HCT116 (cell line): ENCODE measurements around the gene ZNF230. TPM values are rescaled to one million over a fixed set of nuclear protein-coding genes. Genes with fewer than 3 reads are reported as not detected.

Experiments
- ATAC-seq: fragments of 200-7000 bp; cut with Tn5 transposase; 2 replicates; pipeline ENCODE4 v1.9.1; 2020; ENCODE audit warnings: mild to moderate bottlenecking, moderate library complexity
- BruUV-seq: library from RNA; stranded (reverse); fragments of 400-500 nt; replicated peaks from 2 replicates; lab custom pipeline; 2021; lab: Mats Ljungman, UMichigan
- CTCF ChIA-PET: fragments of 300-600 bp; sonication (Branson Sonifier 250); formaldehyde crosslinking; loops from one replicate; lab custom pipeline; 2021; ENCODE audit warnings: antibody characterized with exemption; lab: Charles Lee
- POLR2A ChIA-PET: fragments of 300-600, 350-600 bp; sonication (Branson Sonifier 250); formaldehyde crosslinking; loops from one replicate; lab custom pipeline; 2021; ENCODE audit warnings: antibody characterized with exemption; lab: Charles Lee
- RAD21 ChIA-PET, 2 experiments: fragments of 300-600 bp; sonication (Branson Sonifier 250); formaldehyde crosslinking; loops; one replicate each; lab custom pipeline; 2023; ENCODE audit warnings: low total read pairs in 2 of 2; ENCODE audit not compliant: uncharacterized antibody in 2 of 2, unreplicated experiment in 2 of 2, low non-redundant PET in 1 of 2; lab: Charles Lee
- DNase-seq: peaks from one replicate; pipeline ENCODE4 v3.0.0-alpha.2; 2010; ENCODE audit warnings: low read depth, low spot score
- H2AFZ ChIP-seq: fragments of 200-600 bp; shearing (Covaris generic), sonication (generic); 2 replicates; pipeline ENCODE4 v1.6.1; 2017; ENCODE audit warnings: low read depth, mixed run types, mixed read lengths, antibody characterized with exemption, low read length; ENCODE audit not compliant: poor library complexity, severe bottlenecking
- H3K27ac ChIP-seq: 2 replicates; pipeline ENCODE4 v1.5.1; 2012; ENCODE audit warnings: low read depth, low read length
- H3K27me3 ChIP-seq: fragments of 200-600 bp; sonication (generic); 2 replicates; pipeline ENCODE4 v1.6.1; 2016; ENCODE audit warnings: mixed run types, low read length, mixed read lengths; ENCODE audit not compliant: insufficient read depth
- H3K36me3 ChIP-seq, 2 experiments: fragments of 200-500 bp in 1 of 2; fragments of 200-600 bp in 1 of 2; sonication (Bioruptor generic) in 1 of 2; sonication (generic) in 1 of 2; 2 replicates each; pipeline versions ENCODE4 v1.5.1 to v1.6.1; 2014 to 2016; ENCODE audit warnings: low read length in 2 of 2, inconsistent platforms in 1 of 2, mixed read lengths in 1 of 2, mixed run types in 1 of 2; ENCODE audit not compliant: insufficient read depth in 2 of 2, control insufficient read depth in 1 of 2
- H3K4me1 ChIP-seq, 2 experiments: fragments of 200-600 bp in 1 of 2; sonication (generic) in 1 of 2; 2 replicates each; pipeline versions ENCODE4 v1.5.1 to v1.6.1; 2012 to 2017; ENCODE audit warnings: low read length in 2 of 2, inconsistent platforms in 1 of 2, mild to moderate bottlenecking in 1 of 2, mixed read lengths in 1 of 2, mixed run types in 1 of 2, moderate library complexity in 1 of 2; ENCODE audit not compliant: insufficient read depth in 2 of 2, control insufficient read depth in 1 of 2
- H3K4me2 ChIP-seq: fragments of 200-600 bp; sonication (generic); 2 replicates; pipeline ENCODE4 v1.6.1; 2017; ENCODE audit warnings: mixed run types, low read length, mixed read lengths
- H3K4me3 ChIP-seq, 2 experiments: fragments of 200-600 bp in 1 of 2; sonication (generic) in 1 of 2; replicated peaks in 1 of 2; 2 replicates each; pipeline ENCODE4 v1.5.1; 2011 to 2016; ENCODE audit warnings: low read length in 2 of 2, control low read depth in 1 of 2, low read depth in 1 of 2, mild to moderate bottlenecking in 1 of 2, mixed read lengths in 1 of 2, mixed run types in 1 of 2
- H3K79me2 ChIP-seq: fragments of 200-600 bp; sonication (generic); 2 replicates; pipeline ENCODE4 v1.6.1; 2017; ENCODE audit warnings: mild to moderate bottlenecking, mixed run types, low read length, moderate library complexity, mixed read lengths; ENCODE audit not compliant: insufficient read depth
- H3K9ac ChIP-seq: fragments of 200-600 bp; sonication (generic); 2 replicates; pipeline ENCODE4 v1.6.1; 2016; ENCODE audit warnings: low read length, mixed read lengths
- H3K9me2 ChIP-seq: fragments of 200-600 bp; sonication (generic), shearing (Covaris generic); 2 replicates; pipeline ENCODE4 v1.6.1; 2017; ENCODE audit warnings: mixed run types, mild to moderate bottlenecking, moderate library complexity; ENCODE audit not compliant: insufficient read depth
- H3K9me3 ChIP-seq, 2 experiments: fragments of 200-500 bp in 1 of 2; fragments of 200-600 bp in 1 of 2; sonication (Bioruptor generic) in 1 of 2; sonication (generic) in 1 of 2; 2 replicates each; pipeline ENCODE4 v1.6.1; 2014 to 2017; ENCODE audit warnings: low read length in 2 of 2, mixed read lengths in 2 of 2, inconsistent platforms in 1 of 2, low read depth in 1 of 2, mild to moderate bottlenecking in 1 of 2, mixed run types in 1 of 2, moderate library complexity in 1 of 2; ENCODE audit not compliant: control insufficient read depth in 1 of 2, insufficient read depth in 1 of 2
- H4K20me1 ChIP-seq: fragments of 200-600 bp; sonication (generic), shearing (Covaris generic); 2 replicates; pipeline ENCODE4 v1.6.1; 2017; ENCODE audit warnings: mixed run types, mild to moderate bottlenecking, moderate library complexity; ENCODE audit not compliant: insufficient read depth
- CBX3 ChIP-seq: IDR thresholded peaks from 2 replicates; pipeline ENCODE4 v1.6.1; 2012; ENCODE audit warnings: low read depth
- EGR1 ChIP-seq: IDR thresholded peaks from 2 replicates; pipeline ENCODE4 v1.6.1; 2012; ENCODE audit warnings: low read depth
- ELF1 ChIP-seq: IDR thresholded peaks from 2 replicates; pipeline ENCODE4 v1.6.1; 2012; ENCODE audit warnings: low read depth, borderline replicate concordance
- EZH2 ChIP-seq: fragments of 200-600 bp; sonication (generic); IDR thresholded peaks from 2 replicates; pipeline ENCODE4 v1.6.1; 2017; ENCODE audit warnings: antibody characterized with exemption, mixed run types
- EZH2phosphoT487 ChIP-seq: fragments of 200-600 bp; IDR thresholded peaks from 2 replicates; pipeline ENCODE4 v1.6.1; 2018; ENCODE audit warnings: antibody characterized with exemption, borderline replicate concordance
- POLR2A ChIP-seq: IDR thresholded peaks from 2 replicates; pipeline ENCODE4 v1.7.0; 2011; ENCODE audit warnings: borderline replicate concordance; ENCODE audit not compliant: insufficient read depth, insufficient read length; ENCODE audit errors: extremely low read depth
- POLR2AphosphoS5 ChIP-seq: IDR thresholded peaks from 2 replicates; pipeline ENCODE4 v1.6.1; 2011; ENCODE audit warnings: mild to moderate bottlenecking, low read depth, low read length, moderate library complexity
- SIN3A ChIP-seq: IDR thresholded peaks from 2 replicates; pipeline ENCODE4 v1.6.1; 2012; ENCODE audit warnings: low read depth
- SP1 ChIP-seq: IDR thresholded peaks from 2 replicates; pipeline ENCODE4 v1.6.1; 2012; ENCODE audit warnings: low read depth
- SRF ChIP-seq: IDR thresholded peaks from 2 replicates; pipeline ENCODE4 v1.6.1; 2012; ENCODE audit warnings: low read depth
- TCF7L2 ChIP-seq: IDR thresholded peaks from 2 replicates; pipeline ENCODE4 v1.7.0; 2011; ENCODE audit warnings: borderline replicate concordance, inconsistent platforms; ENCODE audit not compliant: insufficient read depth, insufficient read length; ENCODE audit errors: extremely low read depth
- ZFX ChIP-seq: fragments of 450-650 bp; IDR thresholded peaks from 2 replicates; pipeline ENCODE4 v1.6.1; 2017
- ZNF274 ChIP-seq: fragments of 200-500 bp; sonication (Bioruptor generic); IDR thresholded peaks from 2 replicates; pipeline ENCODE4 v1.6.1; 2014; ENCODE audit warnings: mild to moderate bottlenecking, low read depth, low read length, inconsistent platforms
- intact Hi-C: fragments of 100-400 bp; cut with micrococcal nuclease; formaldehyde crosslinking; loops from 2 replicates; pipeline ENCODE4 v1.10.0; 2022
- total RNA-seq: library from RNA; stranded (reverse); gene quantifications from one replicate; pipeline ENCODE4 v1.2.1, GENCODE V29; 2021; ENCODE audit not compliant: unreplicated experiment
- TF ChIP-seq, protein P1 (sequence below): IDR thresholded peaks from 2 replicates; pipeline ENCODE4 v1.6.1; 2012
- TF ChIP-seq, protein P2 (sequence below): IDR thresholded peaks from 2 replicates; pipeline ENCODE4 v1.6.1; 2012; ENCODE audit warnings: low read depth
- TF ChIP-seq, protein P3 (sequence below), 3 experiments: fragments of 200-600 bp in 1 of 3; sonication (generic) in 1 of 3; IDR thresholded peaks in 2 of 3; conservative IDR thresholded peaks in 1 of 3; 2 replicates each; pipeline ENCODE4 v1.5.1; 2012 to 2017; ENCODE audit warnings: low read depth in 2 of 3, low read length in 2 of 3, antibody characterized with exemption in 1 of 3, borderline replicate concordance in 1 of 3, control low read depth in 1 of 3, mild to moderate bottlenecking in 1 of 3, mixed read lengths in 1 of 3, mixed run types in 1 of 3, moderate library complexity in 1 of 3; ENCODE audit not compliant: insufficient read depth in 1 of 3

ZNF230 gene
- total RNA-seq, 1 experiment from 2014 or later, result 2.8 TPM

DNA sequence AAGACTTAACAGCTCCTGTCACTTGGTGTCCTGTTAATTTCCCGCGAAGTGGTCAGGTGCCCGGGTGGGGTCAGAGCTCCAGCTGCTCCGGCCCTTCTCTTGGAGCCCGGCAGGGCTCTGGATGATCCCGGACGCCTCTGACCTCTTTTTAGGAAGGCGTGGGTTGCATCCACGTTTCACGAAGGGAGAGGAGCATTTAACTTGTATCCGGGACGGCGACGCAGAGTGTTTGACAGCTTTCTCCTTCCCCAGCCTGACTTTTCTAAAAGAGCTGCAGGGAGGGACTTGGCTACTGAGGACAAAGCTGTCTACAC, 18.1 kb upstream of the ZNF230 start:
- H3K27me3 ChIP-seq, result no peaks in the 10 kb centered on the region
- no peak for TF ChIP-seq SP1
- TF ChIP-seq SIN3A, result no peak
- TF ChIP-seq, protein P1, sequence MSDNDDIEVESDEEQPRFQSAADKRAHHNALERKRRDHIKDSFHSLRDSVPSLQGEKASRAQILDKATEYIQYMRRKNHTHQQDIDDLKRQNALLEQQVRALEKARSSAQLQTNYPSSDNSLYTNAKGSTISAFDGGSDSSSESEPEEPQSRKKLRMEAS, result no peak
- TF ChIP-seq ZFX, result no peak
- no peak for TF ChIP-seq EZH2phosphoT487
- TF ChIP-seq ELF1, result no peak
- TF ChIP-seq POLR2A, result no peak
- no peak for TF ChIP-seq ZNF274
- TF ChIP-seq EZH2, result no peak
- no peak for TF ChIP-seq EGR1
- no peak for TF ChIP-seq SRF
- no peak for TF ChIP-seq POLR2AphosphoS5
- H3K36me3 ChIP-seq, result no peaks in the 10 kb centered on the region
- H3K4me3 ChIP-seq, result peak overlapping the region; percentile 44
- H3K4me1 ChIP-seq, result no peaks in the 10 kb centered on the region
- H3K9me2 ChIP-seq, result no peaks in the 10 kb centered on the region
- ChIA-PET CTCF (no interaction called here), POLR2A (no interaction called here), RAD21 (no interaction called here)
- peak overlapping the region; percentile 57 for H3K4me2 ChIP-seq
- no peak for ATAC-seq
- DNase-seq, result no peak
- H4K20me1 ChIP-seq, result no peaks in the 10 kb centered on the region; the same call in 1 of the 2 replicates
- no peak overlapping the region for H3K27ac ChIP-seq
- no peaks in the 10 kb centered on the region; a peak in 1 of 4 replicates for H3K9me3 ChIP-seq
- no peaks in the 10 kb centered on the region for H3K79me2 ChIP-seq
- TSS peak; percentile 63 for BruUV-seq
- intact Hi-C loops, result no loop called here
- no peak overlapping the region for H3K9ac ChIP-seq
- no peak overlapping the region for H2AFZ ChIP-seq

DNA sequence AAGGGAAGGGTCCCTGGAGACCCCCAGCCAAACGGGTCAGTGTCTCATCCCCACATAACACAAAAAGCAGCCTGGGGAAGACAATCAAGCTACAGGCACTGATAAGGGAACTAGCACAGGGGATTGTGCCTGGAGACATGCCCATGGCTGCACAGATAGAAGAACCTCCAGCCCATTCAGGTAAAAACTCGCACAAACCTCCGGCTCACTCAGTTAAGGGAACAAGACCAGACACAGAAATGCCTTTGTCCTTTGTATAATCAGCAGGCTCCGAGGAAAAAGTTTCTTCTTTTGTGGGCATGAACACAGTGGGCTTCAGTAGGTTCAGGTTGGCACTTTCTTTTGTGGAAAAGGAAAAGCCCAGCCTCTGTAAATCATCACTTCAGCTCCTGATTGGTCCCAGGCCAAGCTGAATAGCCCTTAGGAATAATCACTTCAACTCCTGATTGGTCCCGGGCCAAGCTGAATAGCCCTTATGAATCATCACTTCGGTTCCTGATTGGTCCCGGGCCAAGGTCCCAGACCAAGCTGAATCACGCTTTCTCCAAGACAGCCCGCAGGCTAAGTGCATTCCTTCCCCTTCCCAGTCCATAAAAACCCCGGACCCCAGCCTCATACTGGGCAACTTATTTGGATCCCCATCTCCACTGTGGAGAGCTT, 5.0 kb upstream of the ZNF230 start:
- Histone ChIP-seq H3K4me2 (no peak overlapping the region), H3K9me2 (no peaks in the 10 kb centered on the region), H4K20me1 (no peaks in the 10 kb centered on the region), H3K27ac (no peak overlapping the region), H2AFZ (no peak overlapping the region), H3K36me3 (no peaks in the 10 kb centered on the region; a peak in 1 of 4 replicates), H3K79me2 (no peaks in the 10 kb centered on the region), H3K27me3 (no peaks in the 10 kb centered on the region), H3K9ac (no peak overlapping the region), H3K4me1 (peaks cover 0 to 5% of the 10 kb centered on the region in 2 experiments; a peak in 2 of 4 replicates), H3K9me3 (no peaks in the 10 kb centered on the region), H3K4me3 (no peak overlapping the region)
- ATAC-seq (no peak), DNase-seq (no peak)
- ChIA-PET RAD21 (no interaction called here), CTCF (no interaction called here), POLR2A (no interaction called here)
- TF ChIP-seq ZNF274 (no peak), EGR1 (no peak), CBX3 (no peak), TCF7L2 (no peak), ELF1 (no peak), EZH2 (no peak)
- TF ChIP-seq, protein P2, sequence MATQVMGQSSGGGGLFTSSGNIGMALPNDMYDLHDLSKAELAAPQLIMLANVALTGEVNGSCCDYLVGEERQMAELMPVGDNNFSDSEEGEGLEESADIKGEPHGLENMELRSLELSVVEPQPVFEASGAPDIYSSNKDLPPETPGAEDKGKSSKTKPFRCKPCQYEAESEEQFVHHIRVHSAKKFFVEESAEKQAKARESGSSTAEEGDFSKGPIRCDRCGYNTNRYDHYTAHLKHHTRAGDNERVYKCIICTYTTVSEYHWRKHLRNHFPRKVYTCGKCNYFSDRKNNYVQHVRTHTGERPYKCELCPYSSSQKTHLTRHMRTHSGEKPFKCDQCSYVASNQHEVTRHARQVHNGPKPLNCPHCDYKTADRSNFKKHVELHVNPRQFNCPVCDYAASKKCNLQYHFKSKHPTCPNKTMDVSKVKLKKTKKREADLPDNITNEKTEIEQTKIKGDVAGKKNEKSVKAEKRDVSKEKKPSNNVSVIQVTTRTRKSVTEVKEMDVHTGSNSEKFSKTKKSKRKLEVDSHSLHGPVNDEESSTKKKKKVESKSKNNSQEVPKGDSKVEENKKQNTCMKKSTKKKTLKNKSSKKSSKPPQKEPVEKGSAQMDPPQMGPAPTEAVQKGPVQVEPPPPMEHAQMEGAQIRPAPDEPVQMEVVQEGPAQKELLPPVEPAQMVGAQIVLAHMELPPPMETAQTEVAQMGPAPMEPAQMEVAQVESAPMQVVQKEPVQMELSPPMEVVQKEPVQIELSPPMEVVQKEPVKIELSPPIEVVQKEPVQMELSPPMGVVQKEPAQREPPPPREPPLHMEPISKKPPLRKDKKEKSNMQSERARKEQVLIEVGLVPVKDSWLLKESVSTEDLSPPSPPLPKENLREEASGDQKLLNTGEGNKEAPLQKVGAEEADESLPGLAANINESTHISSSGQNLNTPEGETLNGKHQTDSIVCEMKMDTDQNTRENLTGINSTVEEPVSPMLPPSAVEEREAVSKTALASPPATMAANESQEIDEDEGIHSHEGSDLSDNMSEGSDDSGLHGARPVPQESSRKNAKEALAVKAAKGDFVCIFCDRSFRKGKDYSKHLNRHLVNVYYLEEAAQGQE, result no peak
- TF ChIP-seq, protein P3, sequence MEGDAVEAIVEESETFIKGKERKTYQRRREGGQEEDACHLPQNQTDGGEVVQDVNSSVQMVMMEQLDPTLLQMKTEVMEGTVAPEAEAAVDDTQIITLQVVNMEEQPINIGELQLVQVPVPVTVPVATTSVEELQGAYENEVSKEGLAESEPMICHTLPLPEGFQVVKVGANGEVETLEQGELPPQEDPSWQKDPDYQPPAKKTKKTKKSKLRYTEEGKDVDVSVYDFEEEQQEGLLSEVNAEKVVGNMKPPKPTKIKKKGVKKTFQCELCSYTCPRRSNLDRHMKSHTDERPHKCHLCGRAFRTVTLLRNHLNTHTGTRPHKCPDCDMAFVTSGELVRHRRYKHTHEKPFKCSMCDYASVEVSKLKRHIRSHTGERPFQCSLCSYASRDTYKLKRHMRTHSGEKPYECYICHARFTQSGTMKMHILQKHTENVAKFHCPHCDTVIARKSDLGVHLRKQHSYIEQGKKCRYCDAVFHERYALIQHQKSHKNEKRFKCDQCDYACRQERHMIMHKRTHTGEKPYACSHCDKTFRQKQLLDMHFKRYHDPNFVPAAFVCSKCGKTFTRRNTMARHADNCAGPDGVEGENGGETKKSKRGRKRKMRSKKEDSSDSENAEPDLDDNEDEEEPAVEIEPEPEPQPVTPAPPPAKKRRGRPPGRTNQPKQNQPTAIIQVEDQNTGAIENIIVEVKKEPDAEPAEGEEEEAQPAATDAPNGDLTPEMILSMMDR (IDR thresholded peaks at IDR 0.05 in 2 of 3, conservative IDR thresholded peaks at IDR 0.05 in 1 of 3; ENCODE audit: borderline replicate concordance in 1 of 3, insufficient read depth in 1 of 3, low read depth in 2 of 3, low read length in 2 of 3), result no peak
- no TSS peak for BruUV-seq
- intact Hi-C loops, result no loop called here
